ENCODE results near the gene CLN6. TPM values are rescaled to one million over a fixed set of nuclear protein-coding genes. Genes with fewer than 3 reads are reported as not detected.
"Not testable (repeated sequence)": the region's sequence is repeated elsewhere in the genome, so short reads cannot be mapped to it uniquely, and the experiment has no call there.

Gene CLN6
- total RNA-seq, 3 donors from 2014 or later: 20.1 to 39.2 (median 31.0) TPM

GRCh38 chr15:68235022-68235421 lies 5.5 kb upstream of the CLN6 start:
- Histone ChIP-seq H3K36me3 (ENCODE audit: low read depth) (no peaks in the 10 kb centered on the region), H3K4me1 (ENCODE audit: low read depth) (peaks cover 13% of the 10 kb centered on the region), H3K4me3 (no peak overlapping the region), H3K9me3 (no peaks in the 10 kb centered on the region)
- intact Hi-C loops (cut with DNase I, micrococcal nuclease): no loop called here
- no peak for ATAC-seq
- TF ChIP-seq CTCF (IDR thresholded peaks at IDR 0.05): no peak
- DNase-seq: no peak

- peaks cover 14% of the 10 kb centered on the region for H3K4me1 ChIP-seq (ENCODE audit: low read depth)
- H3K9me3 ChIP-seq; DNase-seq; H3K4me3 ChIP-seq; ATAC-seq; intact Hi-C loops (cut with DNase I, micrococcal nuclease); H3K36me3 ChIP-seq (ENCODE audit: low read depth): not testable (repeated sequence)
Measured at GRCh38 chr15:68234520-68234919, 5.0 kb upstream of the CLN6 start.

GRCh38 chr15:68234060-68234459 lies 4.5 kb upstream of the CLN6 start:
- no peak for TF ChIP-seq CTCF (IDR thresholded peaks at IDR 0.05)
- Histone ChIP-seq H3K4me1 (ENCODE audit: low read depth) (peaks cover 14% of the 10 kb centered on the region), H3K36me3 (ENCODE audit: low read depth) (no peaks in the 10 kb centered on the region), H3K4me3 (no peak overlapping the region), H3K9me3 (no peaks in the 10 kb centered on the region)
- intact Hi-C loops (cut with DNase I, micrococcal nuclease): no loop called here
- ATAC-seq (no peak), DNase-seq (no peak)

- intact Hi-C loops (cut with DNase I, micrococcal nuclease): no loop called here
Measured at GRCh38 chr15:68232937-68233336, 3.4 kb upstream of the CLN6 start.

GRCh38 chr15:68232449-68232848 lies 2.9 kb upstream of the CLN6 start:
- no peaks in the 10 kb centered on the region for H3K36me3 ChIP-seq (ENCODE audit: low read depth)
- H3K4me1 ChIP-seq (ENCODE audit: low read depth): peaks cover 25% of the 10 kb centered on the region
- ATAC-seq (peak; percentile 33), DNase-seq (no peak)
- TF ChIP-seq CTCF (IDR thresholded peaks at IDR 0.05): no peak
- H3K9me3 ChIP-seq: no peaks in the 10 kb centered on the region
- no peak overlapping the region for H3K4me3 ChIP-seq
- intact Hi-C loops (cut with DNase I, micrococcal nuclease): no loop called here

More at GRCh38 chr15:68232937-68233336, 3.4 kb upstream of the CLN6 start:
- H3K4me3 ChIP-seq: no peak overlapping the region
- no peaks in the 10 kb centered on the region for H3K36me3 ChIP-seq (ENCODE audit: low read depth)
- no peaks in the 10 kb centered on the region for H3K9me3 ChIP-seq
- peaks cover 22% of the 10 kb centered on the region for H3K4me1 ChIP-seq (ENCODE audit: low read depth)
- no peak for TF ChIP-seq CTCF (IDR thresholded peaks at IDR 0.05)
- ATAC-seq (no peak), DNase-seq (no peak)

GRCh38 chr15:68231102-68231818 lies 1.7 kb upstream of the CLN6 start:
- Histone ChIP-seq H3K4me3 (no peak overlapping the region), H3K36me3 (ENCODE audit: low read depth) (no peaks in the 10 kb centered on the region), H3K9me3 (no peaks in the 10 kb centered on the region), H3K4me1 (ENCODE audit: low read depth) (peaks cover 25% of the 10 kb centered on the region)
- TF ChIP-seq CTCF (IDR thresholded peaks at IDR 0.05): no peak
- ATAC-seq (no peak), DNase-seq (peak in 1 of 3 donors; percentile 13)
- intact Hi-C loops (cut with DNase I, micrococcal nuclease): no loop called here

Data from mucosa of descending colon (tissue), 3 donors.